Calu3 (cell line): Measurements from ENCODE around the gene SDC3. TPM values are rescaled to one million over a fixed set of nuclear protein-coding genes. Genes with fewer than 3 reads are reported as not detected.

Experiments used
- BruUV-seq: library from RNA; stranded (reverse); fragments of 400-500 nt; replicated peaks from 2 replicates; lab custom pipeline; 2021; lab: Mats Ljungman, UMichigan
- CTCF ChIA-PET: fragments of 300-600 bp; sonication (Branson Sonifier 250); formaldehyde crosslinking; loops from one replicate; lab custom pipeline; 2022; ENCODE audit warnings: antibody characterized with exemption; lab: Charles Lee
- DNase-seq: peaks from one replicate; pipeline ENCODE4 v3.0.0; 2022
- H3K27ac Mint-ChIP-seq: one replicate; pipeline ENCODE4 v1.8.0; 2022; ENCODE audit warnings: mixed read lengths; ENCODE audit not compliant: unreplicated experiment
- H3K27me3 Mint-ChIP-seq: one replicate; pipeline ENCODE4 v1.8.0; 2022; ENCODE audit warnings: mixed read lengths; ENCODE audit not compliant: unreplicated experiment
- H3K36me3 Mint-ChIP-seq: one replicate; pipeline ENCODE4 v1.8.0; 2022; ENCODE audit warnings: mild to moderate bottlenecking, moderate library complexity, mixed read lengths; ENCODE audit not compliant: insufficient read depth, unreplicated experiment
- H3K4me1 Mint-ChIP-seq: one replicate; pipeline ENCODE4 v1.8.0; 2022; ENCODE audit warnings: mild to moderate bottlenecking, low read depth, mixed read lengths; ENCODE audit not compliant: unreplicated experiment
- H3K4me3 Mint-ChIP-seq: one replicate; pipeline ENCODE4 v1.8.0; 2022; ENCODE audit warnings: mild to moderate bottlenecking, low read depth, moderate library complexity, mixed read lengths; ENCODE audit not compliant: unreplicated experiment
- H3K9me3 Mint-ChIP-seq: one replicate; pipeline ENCODE4 v1.8.0; 2022; ENCODE audit warnings: low read depth, mixed read lengths; ENCODE audit not compliant: unreplicated experiment
- CTCF ChIP-seq: fragments of 200-600 bp; IDR thresholded peaks from one replicate; pipeline ENCODE4 v1.8.0; 2022; ENCODE audit warnings: antibody characterized with exemption; ENCODE audit not compliant: unreplicated experiment
- intact Hi-C: fragments of 100-400 bp; cut with micrococcal nuclease; formaldehyde crosslinking; loops from one replicate; pipeline ENCODE4 v1.10.0; 2022; ENCODE audit not compliant: unreplicated experiment
- total RNA-seq: library from RNA; stranded (reverse); gene quantifications from 2 replicates; pipeline ENCODE4 v1.2.3, GENCODE V29; 2022

SDC3 gene
- total RNA-seq, 1 experiment from 2014 or later, result 15.0 TPM

GRCh38 chr1:30845904-30846290, 62.7 kb downstream of the SDC3 start:
- no TSS peak for BruUV-seq
- DNase-seq, result no peak
- Mint-ChIP-seq H3K27me3 (peaks cover 26% of the 10 kb centered on the region), H3K9me3 (no peaks in the 10 kb centered on the region), H3K4me1 (peaks cover 28% of the 10 kb centered on the region), H3K4me3 (no peak overlapping the region), H3K27ac (no peak overlapping the region), H3K36me3 (peaks cover 12% of the 10 kb centered on the region)
- CTCF ChIA-PET, result interaction anchor here (0.5 to 0.6 kb wide), 2 partner anchors 37 to 138 kb away, joined by 3 to 5 read pairs; no protein-coding TSS in a partner anchor
- intact Hi-C loops, result no loop called here
- no peak for TF ChIP-seq CTCF

GRCh38 chr1:30845237-30845903, 63.2 kb downstream of the SDC3 start:
- Mint-ChIP-seq H3K36me3 (peaks cover 12% of the 10 kb centered on the region), H3K4me1 (peaks cover 29% of the 10 kb centered on the region), H3K27me3 (peaks cover 29% of the 10 kb centered on the region), H3K4me3 (no peak overlapping the region), H3K27ac (no peak overlapping the region), H3K9me3 (no peaks in the 10 kb centered on the region)
- CTCF ChIA-PET, result interaction anchor here (0.5 kb wide), 1 partner anchor 36 kb away, joined by 3 read pairs; no protein-coding TSS in a partner anchor
- no peak for TF ChIP-seq CTCF
- no TSS peak for BruUV-seq
- DNase-seq, result no peak
- intact Hi-C loops, result no loop called here

- no peak overlapping the region for H3K27ac Mint-ChIP-seq
- H3K4me1 Mint-ChIP-seq, result peaks cover 23% of the 10 kb centered on the region
- no peak for TF ChIP-seq CTCF
- no peaks in the 10 kb centered on the region for H3K9me3 Mint-ChIP-seq
- no peak overlapping the region for H3K4me3 Mint-ChIP-seq
- intact Hi-C loops, result no loop called here
- CTCF ChIA-PET, result no interaction called here
- DNase-seq, result no peak
- H3K27me3 Mint-ChIP-seq, result peaks cover 34% of the 10 kb centered on the region
- H3K36me3 Mint-ChIP-seq, result peaks cover 11% of the 10 kb centered on the region
- BruUV-seq, result no TSS peak
Observed at GRCh38 chr1:30844631-30845030, 63.9 kb downstream of the SDC3 start.

- intact Hi-C loops, result no loop called here
- Mint-ChIP-seq H3K9me3 (no peaks in the 10 kb centered on the region), H3K27me3 (peaks cover 52% of the 10 kb centered on the region), H3K36me3 (peaks cover 8% of the 10 kb centered on the region), H3K4me3 (no peak overlapping the region), H3K4me1 (peaks cover 10% of the 10 kb centered on the region), H3K27ac (no peak overlapping the region)
- no TSS peak for BruUV-seq
- DNase-seq, result no peak
- TF ChIP-seq CTCF, result no peak
- CTCF ChIA-PET, result no interaction called here
Observed at GRCh38 chr1:30842697-30843354, 65.7 kb downstream of the SDC3 start.
